PC-3 (cell line): ENCODE results near the gene ROBO2. TPM values are rescaled to one million over a fixed set of nuclear protein-coding genes. Genes with fewer than 3 reads are reported as not detected.

Experiments used
- ATAC-seq: fragments of 200-7000 bp; cut with Tn5 transposase; 2 replicates; pipeline ENCODE4 v1.9.1; 2020; ENCODE audit warnings: mild to moderate bottlenecking, moderate library complexity
- BruUV-seq: library from RNA; stranded (reverse); fragments of 400-500 nt; replicated peaks from 2 replicates; lab custom pipeline; 2021; lab: Mats Ljungman, UMichigan
- CTCF ChIA-PET: fragments of 300-600 bp; sonication (Branson Sonifier 250); formaldehyde crosslinking; loops from one replicate; lab custom pipeline; 2022; ENCODE audit warnings: antibody characterized with exemption; lab: Charles Lee
- POLR2A ChIA-PET: fragments of 300-600 bp; sonication (Branson Sonifier 250); formaldehyde crosslinking; loops from one replicate; lab custom pipeline; 2022; ENCODE audit warnings: antibody characterized with exemption; ENCODE audit not compliant: unreplicated experiment; lab: Charles Lee
- DNase-seq: peaks from one replicate; pipeline ENCODE4 v3.0.0-alpha.2; 2015
- H2AFZ ChIP-seq: fragments of 300-600 bp; sonication (generic); 2 replicates; pipeline ENCODE4 v1.6.0; 2016; ENCODE audit warnings: antibody characterized with exemption, low read length
- H3F3A ChIP-seq: fragments of 300-600 bp; sonication (generic); one replicate; pipeline ENCODE4 v1.6.0; 2017; ENCODE audit warnings: antibody characterized with exemption, low read length, control low read depth, mild to moderate bottlenecking; ENCODE audit not compliant: unreplicated experiment
- H3K27ac ChIP-seq: fragments of 300-600 bp; sonication (generic); 2 replicates; pipeline ENCODE4 v1.5.1; 2016; ENCODE audit warnings: mild to moderate bottlenecking, low read length
- H3K27me3 ChIP-seq: fragments of 300-600 bp; sonication (generic); 2 replicates; pipeline ENCODE4 v1.6.1; 2016; ENCODE audit warnings: low read length, mixed read lengths
- H3K36me3 ChIP-seq: fragments of 300-600 bp; sonication (generic); 2 replicates; pipeline ENCODE4 v1.6.1; 2016; ENCODE audit warnings: low read depth, mixed run types, low read length, mixed read lengths
- H3K4me1 ChIP-seq: fragments of 300-600 bp; sonication (generic); 2 replicates; pipeline ENCODE4 v1.5.1; 2016; ENCODE audit warnings: low read length; ENCODE audit not compliant: insufficient read depth
- H3K4me2 ChIP-seq: fragments of 300-600 bp; sonication (generic); 2 replicates; pipeline ENCODE4 v1.6.0; 2016; ENCODE audit warnings: low read length
- H3K4me3 ChIP-seq: fragments of 300-600 bp; sonication (generic); 2 replicates; pipeline ENCODE4 v1.5.1; 2016; ENCODE audit warnings: mild to moderate bottlenecking, low read length, mixed read lengths
- H3K79me2 ChIP-seq: fragments of 300-600 bp; sonication (generic); 2 replicates; pipeline ENCODE4 v1.6.1; 2017; ENCODE audit warnings: low read length, mixed read lengths
- H3K9ac ChIP-seq: fragments of 300-600 bp; sonication (generic); 2 replicates; pipeline ENCODE4 v1.6.0; 2016; ENCODE audit warnings: mild to moderate bottlenecking, low read length
- H3K9me2 ChIP-seq: fragments of 300-600 bp; sonication (generic); replicated peaks from 2 replicates; pipeline ENCODE4 v1.6.1; 2016; ENCODE audit warnings: mixed run types, low read length, mixed read lengths
- H3K9me3 ChIP-seq: fragments of 300-600 bp; sonication (generic); 2 replicates; pipeline ENCODE4 v1.6.1; 2016; ENCODE audit warnings: low read length, mixed read lengths
- H4K20me1 ChIP-seq: fragments of 300-600 bp; sonication (generic); 2 replicates; pipeline ENCODE4 v1.6.1; 2016; ENCODE audit warnings: low read length, mixed read lengths
- CTCF ChIP-seq: fragments of 300-600 bp; sonication (generic); conservative IDR thresholded peaks from 2 replicates; pipeline ENCODE4 v1.5.1; 2017; ENCODE audit warnings: antibody characterized with exemption, low read depth, mild to moderate bottlenecking, low read length
- EZH2 ChIP-seq: fragments of 300-600 bp; sonication (generic); IDR thresholded peaks from one replicate; pipeline ENCODE4 v1.6.1; 2017; ENCODE audit warnings: antibody characterized with exemption, mild to moderate bottlenecking, low read length; ENCODE audit not compliant: unreplicated experiment
- EZH2phosphoT487 ChIP-seq: fragments of 300-600 bp; sonication (generic); IDR thresholded peaks from 2 replicates; pipeline ENCODE4 v1.6.1; 2018; ENCODE audit warnings: mild to moderate bottlenecking, antibody characterized with exemption, low read length, borderline replicate concordance
- intact Hi-C: fragments of 100-400 bp; cut with micrococcal nuclease; formaldehyde crosslinking; loops from 2 replicates; pipeline ENCODE4 v1.9.0; 2023
- total RNA-seq: library from RNA; depleted of rRNA; stranded (reverse); fragments of >200 nt; gene quantifications from 2 replicates; pipeline ENCODE4 v1.2.3, GENCODE V29; 2014

The ROBO2 gene
- total RNA-seq, 1 experiment from 2014 or later, result not detected

GRCh38 chr3:77571971-77572715 is 532.2 kb downstream of the ROBO2 start:
- Histone ChIP-seq H3K9me2 (no peaks in the 10 kb centered on the region), H3K4me1 (no peaks in the 10 kb centered on the region), H3K27me3 (peaks cover 8% of the 10 kb centered on the region; the same call in 1 of the 2 replicates), H3F3A (no peaks in the 10 kb centered on the region), H4K20me1 (no peaks in the 10 kb centered on the region), H3K36me3 (no peaks in the 10 kb centered on the region), H2AFZ (peak overlapping the region; percentile 7; the same call in 1 of the 2 replicates), H3K4me3 (no peak overlapping the region), H3K4me2 (no peak overlapping the region), H3K9me3 (no peaks in the 10 kb centered on the region), H3K9ac (no peak overlapping the region), H3K27ac (no peak overlapping the region), H3K79me2 (no peaks in the 10 kb centered on the region)
- ChIA-PET POLR2A (interaction anchor here (0.5 kb wide), 1 partner anchor 382 kb away, joined by 3 read pairs; no protein-coding TSS in a partner anchor), CTCF (interaction anchor here (0.7 kb wide), 1 partner anchor 62 kb away, joined by 3 read pairs; no protein-coding TSS in a partner anchor)
- ATAC-seq, result no peak
- intact Hi-C loops, result no loop called here
- no peak for DNase-seq
- no TSS peak for BruUV-seq
- TF ChIP-seq CTCF (no peak), EZH2 (no peak), EZH2phosphoT487 (no peak)

GRCh38 chr3:77577264-77577663 is 537.4 kb downstream of the ROBO2 start:
- H3K79me2 ChIP-seq, result no peaks in the 10 kb centered on the region
- no peak for ATAC-seq
- H4K20me1 ChIP-seq, result no peaks in the 10 kb centered on the region
- H3K36me3 ChIP-seq, result no peaks in the 10 kb centered on the region
- ChIA-PET POLR2A (no interaction called here), CTCF (no interaction called here)
- TF ChIP-seq EZH2, result no peak
- no peak for TF ChIP-seq CTCF
- TF ChIP-seq EZH2phosphoT487, result no peak
- intact Hi-C loops, result no loop called here
- H3K9me3 ChIP-seq, result no peaks in the 10 kb centered on the region
- H3K27me3 ChIP-seq, result peaks cover 7% of the 10 kb centered on the region; the same call in 1 of the 2 replicates
- H3K27ac ChIP-seq, result no peak overlapping the region
- H3F3A ChIP-seq, result no peaks in the 10 kb centered on the region
- no peak overlapping the region for H3K4me2 ChIP-seq
- no peak overlapping the region for H3K4me3 ChIP-seq
- DNase-seq, result no peak
- H3K9ac ChIP-seq, result no peak overlapping the region
- H3K4me1 ChIP-seq, result no peaks in the 10 kb centered on the region
- H3K9me2 ChIP-seq, result no peaks in the 10 kb centered on the region
- H2AFZ ChIP-seq, result no peak overlapping the region
- no TSS peak for BruUV-seq

GRCh38 chr3:77586216-77586615 is 546.3 kb downstream of the ROBO2 start:
- intact Hi-C loops, result no loop called here
- H3K27ac ChIP-seq, result no peak overlapping the region
- ChIA-PET CTCF (interaction anchor here (0.5 kb wide), 1 partner anchor 138 kb away, joined by 4 read pairs; no protein-coding TSS in a partner anchor), POLR2A (no interaction called here)
- H3K27me3 ChIP-seq, result no peaks in the 10 kb centered on the region
- ATAC-seq (no peak), DNase-seq (no peak)
- H3K79me2 ChIP-seq, result no peaks in the 10 kb centered on the region
- H3K4me3 ChIP-seq, result no peak overlapping the region
- no peaks in the 10 kb centered on the region for H3K9me2 ChIP-seq
- no peaks in the 10 kb centered on the region for H3K4me1 ChIP-seq
- no peak overlapping the region for H3K9ac ChIP-seq
- no peak overlapping the region for H2AFZ ChIP-seq
- no peaks in the 10 kb centered on the region for H3K9me3 ChIP-seq
- TF ChIP-seq EZH2phosphoT487 (no peak), EZH2 (no peak), CTCF (no peak)
- no peaks in the 10 kb centered on the region for H3K36me3 ChIP-seq
- no TSS peak for BruUV-seq
- H3K4me2 ChIP-seq, result no peak overlapping the region
- no peaks in the 10 kb centered on the region for H4K20me1 ChIP-seq
- no peaks in the 10 kb centered on the region for H3F3A ChIP-seq
